Aorta (tissue), 5 donors: ENCODE results near the gene SGO2. TPM values are rescaled to one million over a fixed set of nuclear protein-coding genes. Genes with fewer than 3 reads are reported as not detected.
"Not testable (repeated sequence)": the region's sequence is repeated elsewhere in the genome, so short reads cannot be mapped to it uniquely, and the experiment has no call there.

ENCODE experiments used
- ATAC-seq: fragments of 200-7000 bp; cut with Tn5 transposase; one replicate; pipeline ENCODE4 v1.9.1; 2022; ENCODE audit warnings: moderate library complexity; ENCODE audit not compliant: low FRiP score
- DNase-seq, 2 donors: peaks; one replicate each; pipeline ENCODE4 v3.0.0-alpha.2; 2020
- H3K27ac ChIP-seq, 2 donors: one replicate each; pipeline ENCODE4 v1.5.1; 2013; ENCODE audit warnings: low read length in 2 of 2, mild to moderate bottlenecking in 2 of 2, moderate library complexity in 2 of 2, control low read depth in 1 of 2, inconsistent platforms in 1 of 2, low read depth in 1 of 2
- H3K27me3 ChIP-seq, 2 donors: one replicate each; pipeline ENCODE4 v1.6.1; 2013; ENCODE audit warnings: control low read depth in 1 of 2, low read length in 1 of 2, mild to moderate bottlenecking in 1 of 2, moderate library complexity in 1 of 2; ENCODE audit not compliant: insufficient read depth in 2 of 2, control insufficient read depth in 1 of 2
- H3K36me3 ChIP-seq, 2 donors: one replicate each; pipeline ENCODE4 v1.6.1; 2013; ENCODE audit warnings: control low read depth in 1 of 2, low read length in 1 of 2, mild to moderate bottlenecking in 1 of 2; ENCODE audit not compliant: insufficient read depth in 2 of 2, control insufficient read depth in 1 of 2
- H3K4me1 ChIP-seq, 2 donors: one replicate each; pipeline ENCODE4 v1.6.1; 2013; ENCODE audit warnings: low read length in 2 of 2, control low read depth in 1 of 2, mild to moderate bottlenecking in 1 of 2, moderate library complexity in 1 of 2; ENCODE audit not compliant: insufficient read depth in 2 of 2, control insufficient read depth in 1 of 2
- H3K4me3 ChIP-seq, 2 donors: one replicate each; pipeline ENCODE4 v1.5.1; 2013; ENCODE audit warnings: low read length in 2 of 2, control low read depth in 1 of 2, mild to moderate bottlenecking in 1 of 2
- H3K9me3 ChIP-seq: one replicate; pipeline ENCODE4 v1.6.1; 2013; ENCODE audit warnings: mild to moderate bottlenecking, low read length; ENCODE audit not compliant: control insufficient read depth
- WGBS, 2 donors: extraction: QIAGEN DNeasy Blood & Tissue Kit; methylation state at CpG; one replicate each; pipeline ENCODE4 v1.1.7; 2013; 5-methylcytosine and 5-hydroxymethylcytosine counted together
- intact Hi-C, 2 donors: fragments of 100-400 bp; cut with DNase I; formaldehyde crosslinking; loops; one replicate each; pipeline versions ENCODE4 v1.14.2 to v1.15.0; 2022
- polyA plus RNA-seq, 2 donors: library from polyadenylated mRNA; stranded (reverse); fragments of 200-250 nt; gene quantifications; one replicate each; pipeline ENCODE4 v1.2.3, GENCODE V29; 2013
- total RNA-seq, 2 donors: library from RNA; stranded (reverse); fragmentation: NEBNext Ultra II Directional; extraction: Animal tissue kit (Norgen Biotek cat#: 25700); gene quantifications; one replicate each; pipeline ENCODE4 v1.2.1, GENCODE V29; 2021
- donor health status: healthy with polysubstance abuse.
- donor health status: Bipolar disorder and iron deficiency.
- donor health status: DM: no; HTN: no; CAD: no.
- donor health status: DM: no; HTN: no; CAD: no.
- donor health status: DM: yes; HTN: yes; CAD: no.

The SGO2 gene
- total and polyA plus RNA-seq, 4 donors = 1.00 to 3.2 (median 1.5) TPM

- no peaks in the 10 kb centered on the region for H3K9me3 ChIP-seq
- intact Hi-C loops = no loop called here
- no peak for DNase-seq
- no peak overlapping the region for H3K4me3 ChIP-seq
- WGBS, 2 donors = 76 to 82% methylated on average over 2 of the region's 2 CpGs
- H3K36me3 ChIP-seq = no peaks in the 10 kb centered on the region
- H3K27me3 ChIP-seq = no peaks in the 10 kb centered on the region
- H3K4me1 ChIP-seq = no peaks in the 10 kb centered on the region
- no peak for ATAC-seq
- H3K27ac ChIP-seq = no peak overlapping the region
These were observed 99.3 kb downstream of the SGO2 start for GRCh38 chr2:200625282-200625681.

DNA sequence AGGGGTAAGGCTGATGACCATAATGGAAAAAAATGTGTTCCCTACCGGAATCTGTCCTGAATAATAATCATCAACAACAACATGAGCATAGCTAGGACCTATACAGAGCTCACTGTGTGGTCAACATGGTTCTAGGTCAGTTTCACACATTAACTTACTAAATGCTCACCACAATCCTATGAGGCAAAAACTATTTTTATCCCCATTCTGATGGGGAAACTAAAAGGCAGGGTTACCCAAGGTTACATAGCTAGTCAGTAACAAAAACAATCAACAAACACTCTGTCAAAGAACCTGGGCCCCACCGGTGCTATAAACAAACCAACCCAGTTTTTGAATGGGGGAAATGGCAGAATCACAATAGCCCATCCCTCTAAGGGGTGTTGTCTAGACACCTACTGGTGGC lies 100.0 kb downstream of the SGO2 start:
- intact Hi-C loops = no loop called here
- H3K9me3 ChIP-seq = no peaks in the 10 kb centered on the region
- DNase-seq = no peak
- H3K36me3 ChIP-seq = no peaks in the 10 kb centered on the region
- no peak overlapping the region for H3K27ac ChIP-seq
- no peaks in the 10 kb centered on the region for H3K27me3 ChIP-seq
- no peaks in the 10 kb centered on the region for H3K4me1 ChIP-seq
- no peak overlapping the region for H3K4me3 ChIP-seq
- WGBS, 2 donors = 63 to 65% methylated on average over 2 of the region's 2 CpGs
- ATAC-seq = no peak

- no peaks in the 10 kb centered on the region for H3K27me3 ChIP-seq
- H3K27ac ChIP-seq = no peak overlapping the region
- WGBS, 2 donors = 64 to 72% methylated on average over 4 of the region's 4 CpGs
- no peak for DNase-seq
- intact Hi-C loops = no loop called here
- no peaks in the 10 kb centered on the region for H3K9me3 ChIP-seq
- no peaks in the 10 kb centered on the region for H3K36me3 ChIP-seq
- ATAC-seq = no peak
- no peaks in the 10 kb centered on the region for H3K4me1 ChIP-seq
- no peak overlapping the region for H3K4me3 ChIP-seq
These were observed 101.2 kb downstream of the SGO2 start for GRCh38 chr2:200627110-200627770.

DNA sequence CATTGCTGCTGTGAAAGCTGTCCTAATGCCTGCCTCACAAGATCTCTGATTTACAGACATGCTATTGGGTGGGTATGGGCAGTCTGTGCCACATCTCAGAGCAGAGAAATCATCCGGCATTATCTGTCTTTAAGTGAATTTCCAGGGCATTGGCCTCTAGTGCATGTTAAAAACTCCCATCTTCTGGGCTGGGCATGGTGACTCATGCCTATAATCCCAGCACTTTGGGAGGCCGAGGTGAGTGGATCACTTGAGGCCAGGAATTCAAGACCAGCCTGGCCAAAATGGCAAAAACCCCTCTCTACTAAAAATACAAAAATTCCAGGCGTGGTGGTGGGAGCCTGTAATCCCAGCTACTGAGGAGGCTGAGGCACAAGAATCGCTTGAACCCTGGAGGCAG lies 102.5 kb downstream of the SGO2 start:
- intact Hi-C loops, H3K36me3 ChIP-seq, H3K27me3 ChIP-seq, H3K4me3 ChIP-seq, H3K4me1 ChIP-seq, DNase-seq, H3K27ac ChIP-seq, H3K9me3 ChIP-seq, ATAC-seq: not testable (repeated sequence)
- 75 to 82% methylated on average over 4 of the region's 4 CpGs for WGBS, 2 donors

DNA sequence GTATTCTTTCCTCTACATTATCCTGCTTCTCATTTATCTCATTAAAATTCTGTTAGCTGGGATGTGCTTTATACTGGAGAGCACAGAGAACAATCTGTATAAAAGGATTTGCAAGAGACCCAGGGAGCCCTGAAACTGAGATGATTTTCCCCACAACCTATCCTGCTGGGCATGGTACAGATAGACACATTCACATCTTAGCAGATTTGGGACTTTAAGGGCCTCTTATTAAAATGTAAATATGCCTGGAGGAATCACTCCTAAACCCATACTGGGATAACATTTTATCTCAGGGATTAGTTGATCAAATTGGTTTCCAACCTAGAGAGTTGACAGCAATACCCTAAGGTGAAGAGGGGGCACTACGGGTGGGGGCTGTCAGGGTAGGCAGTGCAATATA lies 105.3 kb downstream of the SGO2 start:
- Histone ChIP-seq H3K4me3 (no peak overlapping the region), H3K36me3 (no peaks in the 10 kb centered on the region), H3K27ac (no peak overlapping the region), H3K9me3 (no peaks in the 10 kb centered on the region), H3K4me1 (no peaks in the 10 kb centered on the region), H3K27me3 (no peaks in the 10 kb centered on the region)
- WGBS, 2 donors = 88 to 91% methylated on average over 1 of the region's 1 CpG
- no peak for DNase-seq
- ATAC-seq = no peak
- intact Hi-C loops = no loop called here

Other genes starting within 250 kb of the SGO2 start
- gene SPATS2L, start 219.5 kb upstream of the SGO2 start, total RNA-seq = 10 to 100 TPM; 59.8 to 67.5 TPM
- 10 to 100 TPM; 45.0 to 82.0 TPM for gene SPATS2L, start 219.5 kb upstream of the SGO2 start, polyA plus RNA-seq
- 10 to 100 TPM; 13.9 to 14.4 TPM for gene KCTD18, start 16.1 kb upstream of the SGO2 start, total RNA-seq
- gene KCTD18, start 16.1 kb upstream of the SGO2 start, polyA plus RNA-seq = 10 to 100 TPM; 16.4 to 19.9 TPM
- 10 to 100 TPM; 64.5 to 65.5 TPM for gene AOX1, start 59.8 kb downstream of the SGO2 start, total RNA-seq
- gene AOX1, start 59.8 kb downstream of the SGO2 start, polyA plus RNA-seq = 1 to 10 TPM; 6.9 to 7.6 TPM